Astrocyte (in vitro differentiated cells and primary cell): ENCODE data around the gene IL24.

ENCODE experiments used
- EZH2 ChIP-seq: IDR thresholded peaks from 2 replicates; pipeline ENCODE4 v1.6.1; 2012; ENCODE audit warnings: mild to moderate bottlenecking, low read length, inconsistent platforms; ENCODE audit not compliant: insufficient read depth
- TF ChIP-seq, protein P1 (sequence below): IDR thresholded peaks from 2 replicates; pipeline ENCODE4 v1.5.1; 2011; ENCODE audit warnings: low read depth, mild to moderate bottlenecking, inconsistent platforms, low read length, moderate library complexity; ENCODE audit not compliant: insufficient read depth

DNA sequence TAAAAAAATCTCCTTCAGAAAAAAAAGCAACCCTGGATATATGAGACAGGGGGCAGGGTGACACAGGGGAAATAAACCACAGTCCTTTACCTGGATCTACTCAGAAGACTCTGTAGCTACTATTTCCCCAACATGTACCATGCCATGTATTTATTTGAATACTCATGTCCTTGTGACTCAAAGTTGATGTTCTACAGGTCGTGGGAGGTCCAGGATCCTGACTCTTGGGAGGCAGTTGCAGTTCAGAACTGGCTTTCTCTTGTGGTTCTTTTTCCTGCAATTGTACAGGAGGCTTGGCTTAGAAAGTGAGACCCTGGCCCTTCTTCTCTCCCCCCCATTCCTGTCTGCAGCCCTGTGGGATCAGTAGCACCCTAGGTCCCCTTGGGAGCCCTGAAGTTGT is 5.8 kb upstream of the IL24 start:
- TF ChIP-seq, protein P1, sequence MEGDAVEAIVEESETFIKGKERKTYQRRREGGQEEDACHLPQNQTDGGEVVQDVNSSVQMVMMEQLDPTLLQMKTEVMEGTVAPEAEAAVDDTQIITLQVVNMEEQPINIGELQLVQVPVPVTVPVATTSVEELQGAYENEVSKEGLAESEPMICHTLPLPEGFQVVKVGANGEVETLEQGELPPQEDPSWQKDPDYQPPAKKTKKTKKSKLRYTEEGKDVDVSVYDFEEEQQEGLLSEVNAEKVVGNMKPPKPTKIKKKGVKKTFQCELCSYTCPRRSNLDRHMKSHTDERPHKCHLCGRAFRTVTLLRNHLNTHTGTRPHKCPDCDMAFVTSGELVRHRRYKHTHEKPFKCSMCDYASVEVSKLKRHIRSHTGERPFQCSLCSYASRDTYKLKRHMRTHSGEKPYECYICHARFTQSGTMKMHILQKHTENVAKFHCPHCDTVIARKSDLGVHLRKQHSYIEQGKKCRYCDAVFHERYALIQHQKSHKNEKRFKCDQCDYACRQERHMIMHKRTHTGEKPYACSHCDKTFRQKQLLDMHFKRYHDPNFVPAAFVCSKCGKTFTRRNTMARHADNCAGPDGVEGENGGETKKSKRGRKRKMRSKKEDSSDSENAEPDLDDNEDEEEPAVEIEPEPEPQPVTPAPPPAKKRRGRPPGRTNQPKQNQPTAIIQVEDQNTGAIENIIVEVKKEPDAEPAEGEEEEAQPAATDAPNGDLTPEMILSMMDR, result no peak
- no peak for TF ChIP-seq EZH2
